Central memory CD8-positive, alpha-beta T cell (primary cell): Measurements from ENCODE around the gene CABLES1.
A peak's percentile ranks its signal among the peaks of the same experiment; 100 is the strongest.
"Not testable (repeated sequence)": the region's sequence is repeated elsewhere in the genome, so short reads cannot be mapped to it uniquely, and the experiment has no call there.

ENCODE experiments used
- ATAC-seq: fragments of 150-1000 bp; cut with Tn5 transposase; replicated peaks from 2 replicates; pipeline ENCODE4 v1.10.0; 2022; ENCODE audit warnings: mild to moderate bottlenecking, moderate FRiP score, moderate number of reproducible peaks; ENCODE audit not compliant: poor library complexity, severe bottlenecking; ENCODE audit errors: extremely low read depth
- DNase-seq, 2 donors: peaks; one replicate each; pipeline ENCODE4 v3.0.0; 2021; ENCODE audit warnings: low spot score in 2 of 2
- H3K27ac Mint-ChIP-seq: one replicate; pipeline ENCODE4 v1.8.0; 2022; ENCODE audit warnings: low read depth, mild to moderate bottlenecking, moderate library complexity, mixed read lengths
- H3K27me3 Mint-ChIP-seq: one replicate; pipeline ENCODE4 v1.8.0; 2022; ENCODE audit warnings: mixed read lengths
- H3K36me3 Mint-ChIP-seq: one replicate; pipeline ENCODE4 v1.8.0; 2022; ENCODE audit warnings: mild to moderate bottlenecking, moderate library complexity, mixed read lengths; ENCODE audit not compliant: insufficient read depth
- H3K4me1 Mint-ChIP-seq: one replicate; pipeline ENCODE4 v1.8.0; 2022; ENCODE audit warnings: mixed read lengths
- H3K4me3 Mint-ChIP-seq: one replicate; pipeline ENCODE4 v1.8.0; 2022; ENCODE audit warnings: mild to moderate bottlenecking, moderate library complexity, mixed read lengths
- H3K9me3 Mint-ChIP-seq: one replicate; pipeline ENCODE4 v1.8.0; 2022; ENCODE audit warnings: mixed read lengths

Gene CABLES1

DNA sequence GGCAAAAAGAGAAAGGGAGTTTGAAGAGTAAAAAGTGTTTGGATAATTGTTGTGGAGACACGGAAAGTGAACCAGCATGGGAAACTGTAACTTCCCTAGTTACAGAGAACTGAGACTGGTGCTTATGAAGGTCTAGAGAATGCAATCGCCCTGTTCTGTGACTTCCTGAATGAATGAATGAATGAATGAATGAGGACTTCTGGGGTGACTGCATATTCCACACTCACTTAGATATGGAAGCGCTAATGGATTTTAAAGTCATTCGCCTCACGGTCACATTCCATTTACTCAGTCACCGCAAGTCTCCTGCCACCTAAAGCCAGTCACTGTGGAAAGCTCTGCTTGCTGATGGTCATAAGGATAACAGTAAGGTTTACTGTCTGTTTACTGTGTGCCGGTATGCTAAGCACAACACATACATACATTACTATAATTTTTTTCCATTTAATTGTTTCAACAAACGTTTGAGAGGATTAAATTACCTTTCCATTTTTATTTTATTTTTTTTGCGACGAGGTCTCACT is 138.2 kb downstream of the CABLES1 start:
- Mint-ChIP-seq H3K9me3 (peaks cover 9% of the 10 kb centered on the region), H3K27me3 (no peaks in the 10 kb centered on the region), H3K4me1 (peaks cover 9% of the 10 kb centered on the region), H3K36me3 (no peaks in the 10 kb centered on the region), H3K27ac (no peak overlapping the region), H3K4me3 (no peak overlapping the region)
- ATAC-seq (no peak), DNase-seq (no peak)

DNA sequence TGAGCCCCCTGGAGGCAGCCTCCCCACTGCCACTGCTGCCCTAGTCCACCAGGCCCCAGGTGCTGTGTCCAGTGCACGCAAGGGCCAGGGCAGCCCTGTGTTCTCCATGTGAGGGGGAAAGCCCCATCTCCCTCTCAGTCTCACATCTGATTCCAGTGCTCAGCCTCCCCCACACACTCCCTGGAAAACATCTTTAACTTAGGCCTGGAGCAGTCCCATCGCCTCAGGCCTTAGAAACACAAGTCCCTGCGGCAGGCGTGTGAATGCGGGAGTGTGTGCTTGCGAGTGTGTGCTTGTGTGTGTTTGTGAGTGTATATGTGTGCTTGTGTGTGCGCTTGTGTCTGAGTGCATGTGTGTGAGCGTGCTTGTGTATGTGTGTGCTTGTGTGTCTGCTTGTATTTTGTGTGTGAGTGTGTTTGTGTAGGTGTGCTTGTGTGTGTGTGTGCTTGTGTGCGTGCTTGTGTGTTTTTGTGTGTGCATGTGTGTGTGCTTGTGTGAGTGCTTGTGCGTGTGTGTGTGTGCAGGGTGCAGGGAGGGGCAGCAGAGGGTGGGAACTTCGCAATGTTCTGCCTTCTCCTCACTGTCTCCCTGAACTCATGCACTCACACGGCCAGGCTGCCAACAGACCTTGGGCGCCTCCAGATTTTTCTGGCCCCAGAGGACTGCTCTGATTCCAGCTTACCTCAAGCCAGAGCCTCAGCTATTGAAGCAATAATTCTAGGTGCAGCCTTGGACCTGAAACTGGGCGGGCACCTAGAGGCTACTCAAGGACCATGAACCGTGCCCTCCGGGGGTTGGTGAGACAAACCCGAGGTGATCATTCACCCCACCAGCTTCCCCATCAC is 139.6 kb downstream of the CABLES1 start:
- Mint-ChIP-seq H3K4me1 (no peaks in the 10 kb centered on the region), H3K36me3 (no peaks in the 10 kb centered on the region), H3K27ac (no peak overlapping the region), H3K4me3 (no peak overlapping the region), H3K9me3 (no peaks in the 10 kb centered on the region), H3K27me3 (no peaks in the 10 kb centered on the region)
- ATAC-seq (no peak), DNase-seq (no peak)

DNA sequence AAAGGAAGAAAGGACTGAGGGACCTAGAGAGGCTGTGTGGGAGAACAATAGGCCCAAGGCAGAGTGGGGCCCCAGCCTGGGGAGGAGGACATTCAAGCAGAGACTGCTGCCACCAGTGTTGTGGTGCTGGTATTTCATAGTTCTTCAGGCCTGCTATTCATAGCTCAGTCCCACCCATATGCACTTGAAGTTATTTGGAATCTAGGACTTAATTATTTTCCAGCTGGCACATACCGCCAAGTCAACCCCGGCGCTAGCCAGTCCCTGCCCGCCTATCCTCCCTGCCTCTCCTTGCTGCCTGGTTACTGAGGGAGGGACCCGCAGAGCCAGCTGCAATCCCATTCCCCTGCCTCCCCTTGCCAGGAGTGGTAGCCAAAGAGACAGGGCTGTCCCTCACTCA is 141.2 kb downstream of the CABLES1 start:
- ATAC-seq (no peak), DNase-seq (no peak)
- Mint-ChIP-seq H3K9me3 (no peaks in the 10 kb centered on the region), H3K4me3 (no peak overlapping the region), H3K27ac (no peak overlapping the region), H3K27me3 (no peaks in the 10 kb centered on the region), H3K36me3 (no peaks in the 10 kb centered on the region), H3K4me1 (no peaks in the 10 kb centered on the region)

DNA sequence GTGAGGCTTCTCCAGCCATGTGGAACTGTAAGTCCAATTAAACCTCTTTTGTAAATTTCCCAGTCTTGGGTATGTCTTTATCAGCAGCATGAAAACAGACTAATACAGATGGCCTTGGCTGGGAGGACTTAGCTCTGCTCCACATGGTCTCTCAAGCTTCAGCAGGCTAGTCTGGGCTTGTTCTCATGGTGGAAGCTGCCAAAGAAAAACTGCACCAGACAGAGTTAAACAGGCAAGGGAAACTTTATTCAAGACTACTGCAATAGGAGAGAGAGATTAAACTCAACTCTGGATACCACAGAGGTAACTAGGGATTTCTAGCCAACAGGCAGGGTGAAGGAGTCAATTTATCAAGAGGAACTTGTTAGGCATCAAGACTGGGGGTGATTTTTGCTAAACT is 142.1 kb downstream of the CABLES1 start:
- H3K36me3 Mint-ChIP-seq: no peaks in the 10 kb centered on the region
- H3K27ac Mint-ChIP-seq: no peak overlapping the region
- DNase-seq (no peak), ATAC-seq (no peak)
- no peak overlapping the region for H3K4me3 Mint-ChIP-seq
- H3K9me3 Mint-ChIP-seq: no peaks in the 10 kb centered on the region
- no peaks in the 10 kb centered on the region for H3K4me1 Mint-ChIP-seq
- H3K27me3 Mint-ChIP-seq: no peaks in the 10 kb centered on the region

DNA sequence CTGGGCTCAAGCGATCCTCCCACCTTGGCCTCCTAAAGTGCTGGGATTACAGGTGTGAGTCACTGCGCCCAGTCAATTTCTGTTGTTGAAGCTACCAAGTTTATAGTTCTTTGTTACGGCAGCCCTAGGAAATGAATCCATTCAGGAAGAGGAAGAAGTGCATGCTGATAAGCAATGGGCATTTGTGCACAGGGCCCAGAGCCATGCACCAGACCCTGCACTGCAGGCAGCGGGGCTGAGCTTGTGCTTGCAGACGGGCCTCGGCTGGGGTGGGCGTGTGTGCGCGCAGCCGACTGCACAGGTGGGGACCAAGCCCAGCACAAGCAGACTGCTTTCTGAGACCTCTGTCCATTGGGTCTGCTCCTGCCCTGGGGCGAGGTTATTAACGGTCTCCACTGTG is 144.6 kb downstream of the CABLES1 start:
- Mint-ChIP-seq H3K4me1 (no peaks in the 10 kb centered on the region), H3K36me3 (no peaks in the 10 kb centered on the region), H3K27ac (no peak overlapping the region), H3K9me3 (no peaks in the 10 kb centered on the region), H3K27me3 (no peaks in the 10 kb centered on the region), H3K4me3 (no peak overlapping the region)
- ATAC-seq: no peak
- DNase-seq: no peak

DNA sequence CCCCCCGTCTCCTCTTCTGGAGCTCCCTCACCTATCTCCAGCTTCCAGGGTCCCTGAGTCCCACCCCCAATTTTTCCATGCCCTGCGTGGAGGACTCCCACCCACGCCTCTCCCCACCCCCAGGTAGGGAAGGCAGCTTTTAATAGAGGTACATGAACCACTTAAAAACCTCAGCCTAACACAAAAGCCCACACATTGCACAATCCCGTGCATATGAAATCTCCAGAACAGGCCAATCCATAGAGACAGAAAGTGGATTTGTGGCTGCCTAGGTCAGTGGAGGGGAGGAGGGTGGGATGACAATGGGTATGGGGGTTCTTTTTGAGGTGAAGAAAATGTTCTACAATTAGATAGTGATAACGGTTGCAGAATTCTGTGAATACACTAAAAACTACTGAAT is 145.6 kb downstream of the CABLES1 start:
- Mint-ChIP-seq H3K9me3 (no peaks in the 10 kb centered on the region), H3K4me1 (no peaks in the 10 kb centered on the region), H3K36me3 (no peaks in the 10 kb centered on the region), H3K27ac (no peak overlapping the region), H3K4me3 (no peak overlapping the region), H3K27me3 (no peaks in the 10 kb centered on the region)
- no peak for DNase-seq
- ATAC-seq: no peak

DNA sequence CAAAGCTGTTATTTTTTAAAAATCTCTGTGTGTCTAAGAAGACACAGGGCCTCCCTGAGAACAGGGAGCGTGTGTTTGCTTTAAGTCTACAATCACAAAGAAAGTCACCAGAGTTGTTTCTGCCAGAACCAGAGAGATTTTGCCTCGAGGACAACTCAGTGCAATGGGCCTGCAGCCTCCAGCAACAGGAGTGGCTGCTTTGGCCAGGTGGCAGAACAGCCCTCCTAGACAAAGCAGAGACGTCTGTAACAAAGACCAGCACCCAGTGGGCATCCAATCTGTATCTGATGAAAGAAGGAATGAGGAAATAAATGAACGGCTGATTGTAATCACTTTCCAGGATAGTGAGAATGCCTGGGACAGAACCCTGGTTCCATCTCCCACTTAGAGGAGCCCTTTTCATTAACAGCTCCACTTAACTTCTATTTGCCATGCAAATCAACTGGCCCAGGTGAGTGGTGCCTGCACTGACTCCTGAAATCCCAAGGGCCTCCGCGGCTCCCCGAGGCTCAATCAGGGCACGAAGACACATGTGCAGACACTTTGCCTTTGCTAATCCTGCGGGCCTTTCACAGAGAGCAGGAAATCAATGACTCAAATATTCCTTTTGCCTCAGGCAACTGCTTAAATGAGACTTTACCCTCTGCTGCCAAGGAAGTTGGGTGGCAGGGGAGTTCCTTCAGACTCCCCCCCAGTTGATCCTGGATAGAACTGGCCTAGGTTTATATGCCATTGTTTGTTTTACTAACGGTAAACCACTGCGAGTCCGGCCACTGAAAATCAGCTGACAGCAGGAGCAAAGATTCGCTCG is 146.5 kb downstream of the CABLES1 start:
- Mint-ChIP-seq H3K4me1 (no peaks in the 10 kb centered on the region), H3K9me3 (no peaks in the 10 kb centered on the region), H3K4me3 (no peak overlapping the region), H3K27me3 (no peaks in the 10 kb centered on the region), H3K27ac (no peak overlapping the region), H3K36me3 (peaks cover 1% of the 10 kb centered on the region)
- DNase-seq: no peak
- ATAC-seq: no peak

DNA sequence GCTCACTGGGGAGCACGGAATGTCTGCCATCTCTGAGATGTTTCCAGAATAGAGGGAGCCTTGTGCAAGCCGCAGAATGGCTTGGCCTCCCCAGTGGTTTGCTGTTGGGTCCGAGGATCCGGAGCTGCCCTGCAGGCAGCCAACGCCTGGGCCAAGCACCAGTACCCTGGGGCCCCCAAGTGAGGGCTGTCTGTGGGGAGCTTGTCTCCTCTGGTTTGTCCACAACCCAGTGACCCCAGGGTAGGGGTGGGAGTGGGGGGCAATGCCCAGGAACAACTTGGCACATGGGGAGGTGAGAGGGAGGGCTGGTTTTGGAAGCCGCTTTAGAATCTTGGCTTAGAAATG is 147.1 kb downstream of the CABLES1 start:
- no peaks in the 10 kb centered on the region for H3K9me3 Mint-ChIP-seq
- no peaks in the 10 kb centered on the region for H3K4me1 Mint-ChIP-seq
- ATAC-seq (no peak), DNase-seq (no peak)
- H3K27ac Mint-ChIP-seq: no peak overlapping the region
- H3K27me3 Mint-ChIP-seq: no peaks in the 10 kb centered on the region
- H3K36me3 Mint-ChIP-seq: peaks cover 1% of the 10 kb centered on the region
- H3K4me3 Mint-ChIP-seq: no peak overlapping the region

DNA sequence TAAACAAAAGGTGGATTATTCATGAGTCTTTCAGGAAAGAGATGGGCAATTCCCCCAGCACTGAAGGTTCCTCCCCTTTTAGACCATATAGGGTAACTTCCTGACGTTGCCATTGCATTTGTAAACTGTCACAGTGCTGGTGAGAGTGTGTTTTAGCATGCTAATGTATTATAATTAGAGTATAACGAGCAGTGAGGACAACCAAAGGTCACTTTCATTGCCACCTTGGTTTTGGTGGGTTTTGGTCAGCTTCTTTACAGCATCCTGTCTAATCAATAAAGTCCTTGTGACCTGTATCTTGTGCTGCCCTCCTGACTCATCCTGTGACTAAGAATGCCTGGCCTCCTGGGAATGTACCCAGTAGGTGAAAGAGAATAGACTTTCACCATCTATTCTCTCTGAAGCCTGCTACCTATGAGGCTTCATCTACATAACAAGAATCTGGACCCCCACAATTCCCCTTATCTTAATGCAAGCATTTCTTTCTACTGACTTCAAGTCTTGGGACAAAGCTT is 148.7 kb downstream of the CABLES1 start:
- DNase-seq (no peak), ATAC-seq (peak; percentile 36)
- Mint-ChIP-seq H3K36me3 (peaks cover 1% of the 10 kb centered on the region), H3K27me3 (no peaks in the 10 kb centered on the region), H3K4me1 (no peaks in the 10 kb centered on the region), H3K4me3 (no peak overlapping the region), H3K27ac (no peak overlapping the region), H3K9me3 (no peaks in the 10 kb centered on the region)

DNA sequence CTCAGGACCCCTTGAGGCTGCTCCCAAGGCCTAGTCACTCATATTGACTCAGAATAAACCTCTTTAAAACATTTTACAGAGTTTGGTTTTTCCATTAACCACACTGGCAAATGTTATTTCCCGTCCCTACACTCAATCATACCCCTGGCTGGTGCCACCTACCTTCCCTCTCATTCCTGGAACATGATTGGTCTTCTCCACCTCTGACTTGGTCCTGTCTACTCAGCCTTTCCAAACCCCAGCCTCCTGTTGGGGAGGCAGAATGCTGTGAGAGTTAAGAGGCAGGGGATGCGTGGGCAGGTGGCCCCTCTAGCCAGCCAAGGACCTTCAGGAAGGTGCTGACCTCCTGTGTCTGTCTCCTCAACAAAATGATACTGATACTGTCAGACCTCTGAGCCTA is 149.3 kb downstream of the CABLES1 start:
- peaks cover 1% of the 10 kb centered on the region for H3K36me3 Mint-ChIP-seq
- H3K27me3 Mint-ChIP-seq: no peaks in the 10 kb centered on the region
- ATAC-seq: no peak
- no peak for DNase-seq
- H3K4me3 Mint-ChIP-seq: no peak overlapping the region
- H3K4me1 Mint-ChIP-seq: no peaks in the 10 kb centered on the region
- H3K27ac Mint-ChIP-seq: no peak overlapping the region
- no peaks in the 10 kb centered on the region for H3K9me3 Mint-ChIP-seq

DNA sequence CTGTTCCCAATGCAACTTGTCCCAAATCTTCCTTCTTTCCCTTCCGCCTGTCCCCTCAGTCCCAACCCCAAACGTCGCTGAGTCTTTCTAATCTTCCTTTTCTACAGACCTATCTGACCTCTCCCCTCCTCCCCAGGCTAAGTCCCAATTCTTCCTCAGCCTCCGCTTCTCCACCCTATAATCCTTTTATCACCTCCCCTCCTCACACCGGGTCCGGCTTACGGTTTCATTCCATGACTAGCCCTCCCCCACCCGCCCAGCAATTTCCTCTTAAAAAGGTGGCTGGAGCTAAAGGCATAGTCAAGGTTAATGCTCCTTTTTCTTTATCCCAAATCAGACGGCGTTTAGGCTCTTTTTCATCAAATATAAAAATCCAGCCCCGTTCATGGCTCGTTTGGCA is 150.3 kb downstream of the CABLES1 start:
- H3K27ac Mint-ChIP-seq: not testable (repeated sequence)

DNA sequence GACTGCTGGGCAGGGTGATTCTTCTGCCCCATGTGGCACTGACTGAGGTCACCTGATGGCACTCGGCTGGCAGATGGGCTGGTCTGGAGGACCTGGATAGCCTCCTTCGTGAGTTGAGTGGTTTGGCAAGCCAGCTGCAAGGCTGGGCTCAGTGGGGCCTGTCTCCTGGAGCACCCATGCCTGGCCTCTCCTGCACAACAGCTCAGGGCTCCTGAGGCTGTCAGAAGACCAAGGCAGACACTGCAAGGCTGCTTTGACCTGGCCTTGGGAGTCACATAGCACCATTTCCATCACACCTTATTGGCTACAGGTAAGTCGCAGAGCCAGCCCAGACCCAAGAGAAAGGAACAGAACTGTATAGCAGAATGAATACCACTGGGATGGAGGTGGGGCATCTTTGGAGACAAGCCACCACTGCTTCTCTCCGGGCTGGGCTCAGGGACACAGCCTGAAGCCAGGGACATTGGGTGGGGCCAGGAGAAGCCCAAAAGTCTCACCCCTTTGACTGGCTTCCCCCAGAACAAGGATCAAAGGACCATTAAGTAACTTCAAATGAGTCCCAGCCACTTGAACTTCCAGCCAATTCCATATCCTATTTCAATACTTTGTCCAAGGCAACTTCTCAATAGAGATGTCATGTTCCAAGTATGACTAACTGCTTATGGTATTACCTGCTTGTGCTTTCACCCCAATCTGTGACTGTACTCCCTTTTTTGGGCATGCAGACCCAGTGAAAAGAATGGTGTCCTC is 156.3 kb downstream of the CABLES1 start:
- DNase-seq (no peak), ATAC-seq (no peak)
- Mint-ChIP-seq H3K36me3 (peaks cover 3% of the 10 kb centered on the region), H3K9me3 (no peaks in the 10 kb centered on the region), H3K27me3 (no peaks in the 10 kb centered on the region), H3K4me3 (no peak overlapping the region), H3K27ac (no peak overlapping the region), H3K4me1 (no peaks in the 10 kb centered on the region)

More for the DNA sequence above, 150.3 kb downstream of the CABLES1 start:
- H3K27me3 Mint-ChIP-seq, DNase-seq, H3K36me3 Mint-ChIP-seq, H3K9me3 Mint-ChIP-seq, H3K4me1 Mint-ChIP-seq, ATAC-seq, H3K4me3 Mint-ChIP-seq: not testable (repeated sequence)
